Activated CD4-positive, alpha-beta T cell treated with anti-CD3 and anti-CD28 coated beads, Interleukin-10, Interleukin-2, amounts not matched to agents 100 ng/mL and 50 ng/mL, durations not matched to agents 16 hours and 8 hours (primary cell): ENCODE results near the gene TNIK.
"Not testable (repeated sequence)": the region's sequence is repeated elsewhere in the genome, so short reads cannot be mapped to it uniquely, and the experiment has no call there.

Experiments used
- DNase-seq: peaks from one replicate; pipeline ENCODE4 v3.0.0-alpha.2; 2020

Gene TNIK

GRCh38 chr3:171155122-171155700 is 305.0 kb downstream of the TNIK start:
- no peak for DNase-seq

DNA sequence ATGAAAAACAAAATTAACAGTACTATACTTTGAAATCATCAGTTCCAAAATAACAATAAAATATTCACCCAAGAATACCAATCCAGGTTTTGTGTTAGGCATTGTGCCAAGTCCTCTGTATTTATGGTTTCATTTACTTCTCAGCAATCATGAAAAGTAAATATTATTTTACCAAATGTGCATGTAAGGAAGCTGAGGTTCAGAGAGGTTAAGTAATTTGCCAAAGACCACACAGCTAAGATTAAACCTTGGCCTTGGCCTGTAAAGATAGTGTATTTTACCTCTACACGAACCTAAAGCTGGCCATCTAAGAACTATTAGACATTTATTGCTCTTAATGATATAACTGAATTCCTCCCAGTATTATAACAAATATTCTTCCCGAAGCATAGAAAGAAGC is 309.3 kb downstream of the TNIK start:
- no peak for DNase-seq

DNA sequence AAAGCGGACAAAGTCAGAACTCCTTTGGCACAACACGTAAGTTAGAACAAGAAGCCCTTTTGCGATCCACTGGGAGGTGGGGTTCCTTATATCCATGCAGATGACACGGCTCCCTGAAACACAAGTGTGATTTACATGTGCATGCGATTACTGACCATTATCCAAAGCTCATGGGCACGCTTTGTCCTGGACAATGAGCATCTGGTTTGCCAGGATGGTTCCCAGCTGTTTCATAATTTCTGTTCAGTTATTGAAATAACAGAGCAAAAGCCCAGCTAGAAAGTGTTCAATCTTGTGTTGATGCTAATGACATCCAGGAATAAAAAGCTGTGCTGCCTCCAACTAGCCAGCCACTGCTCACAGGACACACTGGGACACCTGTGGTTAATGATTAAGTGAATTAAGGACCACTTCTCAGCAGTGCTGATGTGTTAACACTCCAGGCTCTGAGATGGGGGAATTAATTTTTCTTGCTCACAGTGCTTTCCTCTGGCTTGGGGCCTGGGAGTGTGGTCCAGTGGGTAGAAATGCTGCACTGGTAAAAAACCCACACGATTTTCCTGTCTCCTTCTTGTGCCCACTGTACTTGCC is 310.6 kb downstream of the TNIK start:
- DNase-seq: no peak

DNA sequence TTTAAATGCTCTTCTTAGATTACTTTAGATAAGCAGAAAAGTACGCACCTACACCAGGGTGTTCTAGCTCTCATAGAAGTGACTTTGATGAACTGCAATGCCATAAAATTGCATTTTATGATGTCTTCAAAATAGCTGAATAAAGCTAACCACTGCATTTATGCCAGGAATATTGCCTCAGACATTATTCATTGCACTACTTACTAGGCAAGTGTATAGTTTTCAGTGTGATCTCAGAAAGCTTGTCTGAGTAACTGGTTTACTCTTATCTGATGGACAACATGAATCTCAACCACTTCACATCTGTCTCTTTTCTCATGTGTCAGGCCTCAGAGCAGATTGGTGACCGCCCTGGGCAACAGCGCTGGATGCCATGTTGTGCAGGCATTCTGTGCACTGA is 314.4 kb downstream of the TNIK start:
- no peak for DNase-seq

GRCh38 chr3:171142985-171143384 is 317.2 kb downstream of the TNIK start:
- no peak for DNase-seq

- DNase-seq: no peak
Measured at GRCh38 chr3:171140246-171140645, 320.0 kb downstream of the TNIK start.

- DNase-seq: no peak
Measured at GRCh38 chr3:171138027-171138426, 322.2 kb downstream of the TNIK start.

DNA sequence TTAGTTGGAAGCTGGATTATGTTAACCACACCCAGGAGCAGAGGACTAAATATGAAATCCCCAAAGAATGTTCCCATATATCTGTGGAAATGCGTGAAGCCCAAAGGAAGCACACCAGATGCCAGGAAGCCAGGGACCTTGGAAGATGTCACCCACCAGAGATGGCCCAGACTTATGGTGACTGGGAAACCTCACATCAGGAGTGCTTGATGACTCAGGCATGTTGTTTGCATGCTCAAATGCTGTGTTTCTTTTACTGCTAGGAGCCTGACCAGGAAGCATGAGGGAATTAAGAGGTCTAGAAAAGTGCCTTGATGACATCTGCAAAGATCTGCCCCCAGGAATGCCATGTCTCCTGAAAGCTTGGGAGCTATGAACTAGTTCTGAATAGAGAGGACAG is 324.7 kb downstream of the TNIK start:
- DNase-seq: no peak

- DNase-seq: no peak
Measured at GRCh38 chr3:171133796-171134569, 326.2 kb downstream of the TNIK start.

DNA sequence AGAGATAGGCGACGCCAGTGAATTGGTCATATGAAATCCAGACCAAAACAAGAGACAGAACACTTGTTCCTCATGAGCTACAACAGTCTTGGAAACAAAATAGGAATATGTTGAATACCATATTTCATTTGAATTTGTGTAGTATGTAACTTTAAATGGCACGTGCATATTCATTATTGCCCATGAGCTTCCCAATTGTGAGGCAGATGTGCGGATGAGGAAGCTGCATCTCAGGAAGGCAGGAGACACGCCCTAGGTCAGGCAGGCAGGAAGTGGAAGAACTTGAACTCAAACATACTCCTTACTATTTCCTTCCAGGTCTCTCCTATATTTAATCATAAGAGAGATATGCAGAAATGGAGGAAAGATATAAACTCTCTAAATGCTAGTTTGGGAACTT is 326.9 kb downstream of the TNIK start:
- DNase-seq: no peak

- DNase-seq: no peak
Measured at GRCh38 chr3:171132873-171133272, 327.3 kb downstream of the TNIK start.

DNA sequence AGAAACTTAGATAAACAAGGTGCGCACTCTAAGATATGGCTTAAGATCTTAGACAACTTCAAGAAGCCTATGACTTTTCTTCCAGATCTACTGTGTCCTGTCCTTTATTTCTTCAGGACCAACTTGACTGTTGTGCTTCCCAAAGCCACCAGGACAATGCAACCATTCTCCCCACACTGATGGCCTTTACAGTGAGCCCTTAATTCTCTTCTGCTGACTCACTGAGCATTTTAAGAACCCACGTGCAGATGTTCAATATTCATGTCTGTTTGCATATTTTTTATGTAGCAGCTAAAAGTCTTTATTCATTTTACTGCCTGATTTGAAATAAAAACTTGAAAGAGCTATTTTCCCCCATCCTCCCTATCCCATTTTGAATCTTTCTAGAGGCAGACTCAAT is 330.4 kb downstream of the TNIK start:
- no peak for DNase-seq

- DNase-seq: no peak
Measured at GRCh38 chr3:171127611-171128010, 332.6 kb downstream of the TNIK start.

GRCh38 chr3:171126478-171127209 is 333.6 kb downstream of the TNIK start:
- DNase-seq: no peak

DNA sequence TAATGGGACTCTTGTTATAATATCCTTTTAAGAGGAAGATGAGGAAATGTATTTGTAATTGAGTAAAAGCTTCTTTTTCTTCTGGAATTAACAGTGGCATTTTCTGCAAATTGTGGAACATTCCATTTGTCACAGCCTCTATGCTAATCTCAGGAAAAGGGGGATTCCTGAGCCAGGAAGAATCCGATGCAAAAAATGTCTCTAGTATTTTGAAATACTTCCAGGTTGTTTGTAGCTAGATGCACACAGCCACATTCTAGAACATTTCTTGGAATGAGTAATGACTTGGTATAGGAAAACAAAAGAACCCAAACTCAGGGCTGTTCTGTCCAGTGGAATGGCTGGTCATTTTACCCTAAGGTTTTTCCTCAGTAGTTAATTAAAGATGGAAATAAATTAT is 335.2 kb downstream of the TNIK start:
- DNase-seq: no peak

- DNase-seq: no peak
Measured at GRCh38 chr3:171123915-171124314, 336.3 kb downstream of the TNIK start.

GRCh38 chr3:171122861-171123260 is 337.3 kb downstream of the TNIK start:
- DNase-seq: no peak

DNA sequence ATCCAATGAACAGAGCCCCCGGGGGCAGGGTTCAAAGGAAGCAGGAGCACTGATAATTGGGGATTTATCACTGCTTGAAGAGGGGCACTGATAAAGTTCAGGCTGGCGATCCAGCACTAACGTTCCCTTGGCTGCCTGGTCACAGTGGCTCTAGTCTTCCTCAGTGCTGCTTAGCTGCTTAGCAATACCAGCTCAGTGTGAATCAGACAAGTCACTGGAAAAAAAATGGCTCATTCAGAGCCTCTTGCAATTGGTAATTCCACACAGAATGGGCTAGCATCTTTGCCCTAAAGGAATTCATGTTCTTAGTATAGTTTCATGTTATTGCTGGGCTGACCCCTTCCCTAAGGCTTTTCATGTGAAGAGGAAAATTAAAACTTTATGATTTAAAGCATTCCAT is 338.0 kb downstream of the TNIK start:
- DNase-seq: no peak

- DNase-seq: no peak
Measured at GRCh38 chr3:171121801-171122200, 338.4 kb downstream of the TNIK start.

DNA sequence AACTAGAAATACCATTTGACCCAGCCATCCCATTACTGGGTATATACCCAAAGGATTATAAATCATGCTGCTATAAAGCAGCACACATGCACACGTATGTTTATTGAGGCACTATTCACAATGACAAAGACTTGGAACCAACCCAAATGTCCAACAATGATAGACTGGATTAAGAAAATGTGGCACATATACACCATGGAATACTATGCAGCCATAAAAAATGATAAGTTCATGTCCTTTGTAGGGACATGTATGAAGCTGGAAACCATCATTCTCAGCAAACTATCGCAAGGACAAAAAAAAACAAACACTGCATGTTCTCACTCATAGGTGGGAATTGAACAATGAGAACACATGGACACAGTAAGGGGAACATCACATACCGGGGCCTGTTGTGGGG is 340.8 kb downstream of the TNIK start:
- not testable (repeated sequence) for DNase-seq

DNA sequence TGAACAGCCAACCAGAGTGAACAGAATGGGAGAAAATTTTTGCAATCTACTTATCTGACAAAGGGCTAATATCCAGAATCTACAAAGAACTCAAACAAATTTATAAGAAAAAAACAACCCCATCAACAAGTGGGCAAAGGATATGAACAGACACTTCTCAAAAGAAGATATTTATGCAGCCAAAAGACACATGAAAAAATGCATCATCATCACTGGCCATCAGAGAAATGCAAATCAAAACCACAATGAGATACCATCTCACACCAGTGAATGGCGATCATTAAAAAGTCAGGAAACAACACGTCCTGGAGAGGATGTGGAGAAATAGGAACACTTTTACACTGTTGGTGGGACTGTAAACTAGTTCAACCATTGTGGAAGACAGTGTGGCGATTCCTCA is 341.2 kb downstream of the TNIK start:
- not testable (repeated sequence) for DNase-seq

- DNase-seq: no peak
Measured at GRCh38 chr3:171116824-171117395, 343.3 kb downstream of the TNIK start.

DNA sequence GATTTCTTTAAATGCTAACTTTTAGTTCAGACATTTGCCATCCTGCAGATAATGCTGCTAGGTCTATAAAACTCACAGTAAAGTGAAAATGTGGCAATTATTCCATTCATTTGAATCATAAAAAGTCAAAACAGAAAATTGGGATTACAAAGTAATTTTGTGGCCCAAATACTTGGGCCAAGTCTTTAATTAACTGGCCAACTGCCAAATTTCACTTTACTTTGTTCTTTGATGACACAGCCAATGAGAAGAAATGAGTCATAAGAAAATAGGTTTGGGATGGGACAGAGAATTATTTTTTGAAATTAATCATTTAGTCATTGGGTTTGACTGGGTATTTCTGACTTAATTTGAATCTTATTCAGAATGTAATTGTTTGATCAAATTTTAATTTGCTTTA is 343.8 kb downstream of the TNIK start:
- peak; percentile 4 for DNase-seq
